Endodermal cell (in vitro differentiated cells): ENCODE measurements around the gene MBLAC1. TPM values are rescaled to one million over a fixed set of nuclear protein-coding genes. Genes with fewer than 3 reads are reported as not detected.
A peak's percentile ranks its signal among the peaks of the same experiment; 100 is the strongest.

Experiments
- DNase-seq: peaks from one replicate; pipeline ENCODE4 v3.0.0-alpha.2; 2017
- H3K27ac ChIP-seq: 2 replicates; pipeline ENCODE4 v1.5.1; 2013; ENCODE audit warnings: mild to moderate bottlenecking, low read depth, low read length, moderate library complexity
- H3K27me3 ChIP-seq: 2 replicates; pipeline ENCODE4 v1.6.1; 2013; ENCODE audit warnings: mild to moderate bottlenecking, low read length, moderate library complexity; ENCODE audit not compliant: insufficient read depth, control insufficient read depth, poor library complexity, severe bottlenecking
- H3K36me3 ChIP-seq: 2 replicates; pipeline ENCODE4 v1.7.0; 2013; ENCODE audit warnings: mild to moderate bottlenecking, low read length, moderate library complexity; ENCODE audit not compliant: control insufficient read depth, insufficient read depth
- H3K4me1 ChIP-seq: one replicate; pipeline ENCODE4 v1.7.0; 2013; ENCODE audit warnings: low read length; ENCODE audit not compliant: control insufficient read depth, insufficient read depth
- H3K4me3 ChIP-seq: 2 replicates; pipeline ENCODE4 v1.5.1; 2013; ENCODE audit warnings: mild to moderate bottlenecking, low read length, moderate library complexity
- H3K9ac ChIP-seq: 2 replicates; pipeline ENCODE4 v1.6.1; 2013; ENCODE audit warnings: mild to moderate bottlenecking, low read length, moderate library complexity; ENCODE audit not compliant: poor library complexity, severe bottlenecking; ENCODE audit errors: extremely low read depth
- H3K9me3 ChIP-seq: 2 replicates; pipeline ENCODE4 v1.6.1; 2013; ENCODE audit warnings: mild to moderate bottlenecking, low read length, moderate library complexity; ENCODE audit not compliant: control insufficient read depth
- H3K27ac Mint-ChIP-seq: 2 replicates; pipeline ENCODE4 v1.8.0; 2020; ENCODE audit warnings: mixed read lengths
- H3K27me3 Mint-ChIP-seq: 2 replicates; pipeline ENCODE4 v1.8.0; 2021; ENCODE audit warnings: mild to moderate bottlenecking, mixed read lengths; ENCODE audit not compliant: insufficient read depth
- H3K36me3 Mint-ChIP-seq: 2 replicates; pipeline ENCODE4 v1.8.0; 2020; ENCODE audit warnings: low read depth, mixed read lengths
- H3K4me1 Mint-ChIP-seq: 2 replicates; pipeline ENCODE4 v1.8.0; 2020; ENCODE audit warnings: mixed read lengths
- H3K4me3 Mint-ChIP-seq: 2 replicates; pipeline ENCODE4 v1.8.0; 2020; ENCODE audit warnings: mild to moderate bottlenecking, moderate library complexity, mixed read lengths
- H3K9me3 Mint-ChIP-seq: 2 replicates; pipeline ENCODE4 v1.8.0; 2020; ENCODE audit warnings: mild to moderate bottlenecking, mixed read lengths
- CTCF ChIP-seq: fragments of 200-600 bp; sonication (generic); conservative IDR thresholded peaks from 2 replicates; pipeline ENCODE4 v1.5.0; 2021; ENCODE audit warnings: antibody characterized with exemption, mild to moderate bottlenecking
- WGBS, 2 experiments: methylation state at CpG; one replicate each; pipeline versions ENCODE4 v1.1.5 to v1.1.7; 2013; ENCODE audit warnings: missing lambda C conversion rate in 2 of 2, mixed read lengths in 1 of 2; ENCODE audit not compliant: insufficient coverage in 1 of 2, insufficient read length in 1 of 2; 5-methylcytosine and 5-hydroxymethylcytosine counted together
- total RNA-seq, 2 donors: library from RNA; stranded (reverse); fragmentation: NEBNext Ultra II Directional in 1 of 2; extraction: Animal tissue kit (Norgen Biotek cat#: 25700) in 1 of 2; gene quantifications; 2 replicates in 1 of 2; 3 replicates in 1 of 2; pipeline ENCODE4 v1.2.1, GENCODE V29; 2021

The MBLAC1 gene
- total RNA-seq, 2 donors from 2014 or later = 1.3 to 1.4 TPM

GRCh38 chr7:100090527-100091410 is 36.0 kb upstream of the MBLAC1 start:
- no peaks in the 10 kb centered on the region for H3K27me3 Mint-ChIP-seq
- Histone ChIP-seq H3K27ac (no peak overlapping the region), H3K4me3 (no peak overlapping the region), H3K9me3 (no peaks in the 10 kb centered on the region), H3K36me3 (peaks cover 56% of the 10 kb centered on the region), H3K9ac (no peak overlapping the region), H3K27me3 (no peaks in the 10 kb centered on the region), H3K4me1 (no peaks in the 10 kb centered on the region)
- TF ChIP-seq CTCF = no peak
- 95 to 96% methylated on average over 7 to 14 of the region's 14 CpGs for WGBS, 2 experiments
- peak overlapping the region; percentile 62 for H3K27ac Mint-ChIP-seq
- peaks cover 54% of the 10 kb centered on the region for H3K36me3 Mint-ChIP-seq
- H3K9me3 Mint-ChIP-seq = no peaks in the 10 kb centered on the region
- peaks cover 7% of the 10 kb centered on the region for H3K4me1 Mint-ChIP-seq
- H3K4me3 Mint-ChIP-seq = peak overlapping the region; percentile 91
- no peak for DNase-seq

GRCh38 chr7:100091411-100092181 is 35.2 kb upstream of the MBLAC1 start:
- H3K9ac ChIP-seq = no peak overlapping the region
- H3K9me3 Mint-ChIP-seq = no peaks in the 10 kb centered on the region
- peak overlapping the region; percentile 62 for H3K27ac Mint-ChIP-seq
- no peak overlapping the region for H3K4me3 ChIP-seq
- H3K27me3 Mint-ChIP-seq = no peaks in the 10 kb centered on the region
- 89 to 90% methylated on average over 13 to 19 of the region's 19 CpGs for WGBS, 2 experiments
- H3K27ac ChIP-seq = no peak overlapping the region
- no peaks in the 10 kb centered on the region for H3K9me3 ChIP-seq
- peaks cover 7% of the 10 kb centered on the region for H3K4me1 Mint-ChIP-seq
- peak; percentile 81 for DNase-seq
- H3K36me3 Mint-ChIP-seq = peaks cover 62% of the 10 kb centered on the region
- TF ChIP-seq CTCF = peak; percentile 53
- no peaks in the 10 kb centered on the region for H3K27me3 ChIP-seq
- no peak overlapping the region for H3K4me3 Mint-ChIP-seq
- H3K36me3 ChIP-seq = peaks cover 64% of the 10 kb centered on the region
- H3K4me1 ChIP-seq = no peaks in the 10 kb centered on the region

- Mint-ChIP-seq H3K27ac (peak overlapping the region; percentile 77), H3K27me3 (no peaks in the 10 kb centered on the region), H3K4me3 (no peak overlapping the region), H3K9me3 (no peaks in the 10 kb centered on the region), H3K36me3 (peaks cover 75% of the 10 kb centered on the region), H3K4me1 (peaks cover 7% of the 10 kb centered on the region)
- Histone ChIP-seq H3K9me3 (no peaks in the 10 kb centered on the region), H3K27ac (no peak overlapping the region), H3K4me1 (no peaks in the 10 kb centered on the region), H3K27me3 (no peaks in the 10 kb centered on the region), H3K4me3 (no peak overlapping the region), H3K9ac (no peak overlapping the region), H3K36me3 (peaks cover 78% of the 10 kb centered on the region)
- WGBS, 2 experiments = 95 to 100% methylated on average over 5 to 8 of the region's 8 CpGs
- no peak for TF ChIP-seq CTCF
- DNase-seq = no peak
Measured at GRCh38 chr7:100093054-100093453, 33.7 kb upstream of the MBLAC1 start.
